GM12878 (cell line): Measurements from ENCODE around the gene TAMALIN. TPM values are rescaled to one million over a fixed set of nuclear protein-coding genes. Genes with fewer than 3 reads are reported as not detected.

Experiments used
- ATAC-seq: fragments of 200-7000 bp; cut with Tn5 transposase; 3 replicates; pipeline ENCODE4 v1.9.1; 2020; ENCODE audit warnings: mild to moderate bottlenecking, moderate library complexity
- BruUV-seq: library from RNA; stranded (reverse); fragments of 400-500 nt; replicated peaks from 2 replicates; lab custom pipeline; 2021; lab: Mats Ljungman, UMichigan
- CTCF ChIA-PET: fragments of 300-600 bp; sonication (Branson Sonifier 250); formaldehyde crosslinking; extraction: SDS; loops from one replicate; lab custom pipeline; 2021; ENCODE audit warnings: inconsistent platforms; lab: Yijun Ruan, JAX
- POLR2A ChIA-PET: fragments of 350-600 bp; formaldehyde crosslinking; extraction: SDS; loops from one replicate; lab custom pipeline; 2021; ENCODE audit warnings: inconsistent platforms; lab: Charles Lee
- RAD21 ChIA-PET: fragments of 300-600 bp; sonication (Branson Sonifier 250); formaldehyde crosslinking; loops from one replicate; lab custom pipeline; 2023; ENCODE audit warnings: antibody characterized with exemption; ENCODE audit not compliant: unreplicated experiment; lab: Charles Lee
- SMC1A ChIA-PET: fragments of 300-600 bp; sonication (Branson Sonifier 250); formaldehyde crosslinking; loops from one replicate; lab custom pipeline; 2023; ENCODE audit not compliant: unreplicated experiment, uncharacterized antibody; lab: Charles Lee
- DNase-seq: peaks from one replicate; pipeline ENCODE4 v3.0.0-alpha.2; 2011; ENCODE audit warnings: low read depth, low spot score
- FAIRE-seq: peaks from 3 replicates; lab custom pipeline; 2011; peaks lifted over from hg19 to GRCh38; lab: Jason Lieb, UNC
- H2AFZ ChIP-seq: 2 replicates; pipeline ENCODE4 v1.6.0; 2011; ENCODE audit warnings: low read depth, low read length, control low read depth; ENCODE audit not compliant: control insufficient read depth
- H3K27ac ChIP-seq: 2 replicates; pipeline ENCODE4 v1.5.1; 2011; ENCODE audit warnings: control low read depth; ENCODE audit not compliant: control insufficient read depth, insufficient read depth
- H3K27me3 ChIP-seq, 2 experiments: replicated peaks in 1 of 2; 2 replicates each; pipeline versions ENCODE4 v1.6.0 to v1.6.1; 2011; ENCODE audit warnings: low read length in 1 of 2; ENCODE audit not compliant: control insufficient read depth in 2 of 2, insufficient read depth in 2 of 2
- H3K36me3 ChIP-seq, 2 experiments: 2 replicates each; pipeline ENCODE4 v1.5.1; 2011; ENCODE audit warnings: low read length in 1 of 2; ENCODE audit not compliant: control insufficient read depth in 2 of 2, insufficient read depth in 2 of 2
- H3K4me1 ChIP-seq: 2 replicates; pipeline ENCODE4 v1.6.1; 2011; ENCODE audit warnings: mild to moderate bottlenecking, low read length, moderate library complexity, mixed read lengths; ENCODE audit not compliant: control insufficient read depth, insufficient read depth
- H3K4me2 ChIP-seq: 2 replicates; pipeline ENCODE4 v1.6.0; 2011; ENCODE audit warnings: control low read depth; ENCODE audit not compliant: control insufficient read depth, insufficient read depth
- H3K4me3 ChIP-seq: fragments of 200-600 bp; sonication (generic); 2 replicates; pipeline ENCODE4 v1.5.1; 2016
- H3K79me2 ChIP-seq: 2 replicates; pipeline ENCODE4 v1.6.0; 2011; ENCODE audit warnings: low read length; ENCODE audit not compliant: control insufficient read depth, insufficient read depth
- H3K9ac ChIP-seq: 2 replicates; pipeline ENCODE4 v1.8.0; 2011; ENCODE audit warnings: low read length, control low read depth, mixed read lengths; ENCODE audit not compliant: control insufficient read depth, insufficient read depth
- H3K9me3 ChIP-seq: replicated peaks from 3 replicates; pipeline ENCODE4 v1.5.1; 2011; ENCODE audit warnings: mild to moderate bottlenecking, low read length; ENCODE audit not compliant: control insufficient read depth, insufficient read depth
- H4K20me1 ChIP-seq: 2 replicates; pipeline ENCODE4 v1.6.0; 2011; ENCODE audit not compliant: control insufficient read depth, insufficient read depth
- ATF3 ChIP-seq: IDR thresholded peaks from 2 replicates; pipeline ENCODE4 v1.6.1; 2011; ENCODE audit warnings: low read depth, mild to moderate bottlenecking, low read length, moderate library complexity, borderline replicate concordance; ENCODE audit errors: extremely low read depth
- BCL11A ChIP-seq: IDR thresholded peaks from 2 replicates; pipeline ENCODE4 v1.6.1; 2011; ENCODE audit warnings: low read depth, low read length
- BHLHE40 ChIP-seq, 2 experiments: fragments of 450-650 bp in 1 of 2; IDR thresholded peaks; 2 replicates each; pipeline ENCODE4 v1.6.1; 2011 to 2017; ENCODE audit warnings: low read depth in 2 of 2, borderline replicate concordance in 1 of 2, improper control_type of control experiment in 1 of 2, low read length in 1 of 2, mild to moderate bottlenecking in 1 of 2
- CBX3 ChIP-seq: fragments of 200-600 bp; sonication (generic); IDR thresholded peaks from 2 replicates; pipeline ENCODE4 v1.6.1; 2016; ENCODE audit warnings: low read depth, borderline replicate concordance
- DPF2 ChIP-seq: fragments of 450-650 bp; IDR thresholded peaks from 2 replicates; pipeline ENCODE4 v1.6.1; 2017; ENCODE audit warnings: mild to moderate bottlenecking
- E2F4 ChIP-seq: IDR thresholded peaks from 2 replicates; pipeline ENCODE4 v1.6.1; 2012; ENCODE audit warnings: low read depth, low read length, improper control_type of control experiment
- IRF4 ChIP-seq: IDR thresholded peaks from 2 replicates; pipeline ENCODE4 v1.6.1; 2011; ENCODE audit warnings: low read depth, low read length
- JUNB ChIP-seq: IDR thresholded peaks from 2 replicates; pipeline ENCODE4 v1.6.1; 2016; ENCODE audit warnings: antibody characterized with exemption, mild to moderate bottlenecking
- NFYA ChIP-seq: IDR thresholded peaks from 2 replicates; pipeline ENCODE4 v1.6.1; 2011; ENCODE audit warnings: low read depth, mild to moderate bottlenecking, low read length, improper control_type of control experiment, borderline replicate concordance
- REST ChIP-seq: IDR thresholded peaks from 2 replicates; pipeline ENCODE4 v1.6.1; 2012; ENCODE audit warnings: mild to moderate bottlenecking, low read depth, low read length
- TARDBP ChIP-seq: IDR thresholded peaks from 2 replicates; pipeline ENCODE4 v1.6.1; 2016; ENCODE audit warnings: borderline replicate concordance
- TCF12 ChIP-seq: IDR thresholded peaks from 2 replicates; pipeline ENCODE4 v1.6.1; 2011; ENCODE audit warnings: low read depth, mild to moderate bottlenecking, low read length
- TCF7 ChIP-seq: IDR thresholded peaks from 2 replicates; pipeline ENCODE4 v1.6.1; 2014; ENCODE audit warnings: antibody characterized with exemption, borderline replicate concordance
- USF2 ChIP-seq: IDR thresholded peaks from 2 replicates; pipeline ENCODE4 v1.6.1; 2011; ENCODE audit warnings: low read depth, low read length, improper control_type of control experiment, borderline replicate concordance
- ZNF207 ChIP-seq: fragments of 450-650 bp; IDR thresholded peaks from 2 replicates; pipeline ENCODE4 v1.6.1; 2014; ENCODE audit warnings: antibody characterized with exemption, mild to moderate bottlenecking, borderline replicate concordance
- ZSCAN29 ChIP-seq: fragments of 450-650 bp; IDR thresholded peaks from 2 replicates; pipeline ENCODE4 v1.6.1; 2017; ENCODE audit warnings: mild to moderate bottlenecking, moderate library complexity
- WGBS: methylation state at CpG from one replicate; pipeline ENCODE4 v1.1.6; 2016; ENCODE audit warnings: low lambda C conversion rate; ENCODE audit not compliant: insufficient replicate concordance, insufficient coverage; ENCODE audit errors: missing lambda C conversion rate; 5-methylcytosine and 5-hydroxymethylcytosine counted together
- in situ Hi-C: fragments of 300-500 bp; cut with MboI; formaldehyde crosslinking; loops from 9 replicates; pipeline ENCODE4 v1.14.3; 2018; ENCODE audit warnings: mixed read lengths
- intact Hi-C: fragments of 100-400 bp; cut with micrococcal nuclease; formaldehyde crosslinking; loops from one replicate; pipeline ENCODE4 v1.14.2; 2022; ENCODE audit not compliant: unreplicated experiment
- polyA plus RNA-seq, 11 experiments: library from polyadenylated mRNA; depleted of rRNA in 4 of 11; unstranded in 6 of 11; stranded (reverse) in 5 of 11; fragments of >200 nt; fragmentation: Nextera tagmentation in 4 of 11; fragmentation: Illumina TruSeq in 1 of 11; extraction: Ambion mirVana in 4 of 11; extraction: Trizol in 1 of 11; gene quantifications; 1 replicate in 1 of 11; 2 replicates in 10 of 11; pipeline versions ENCODE4 v1.2.1 to v1.2.3, GENCODE V29; 2011 to 2016; ENCODE audit warnings: inconsistent platforms in 2 of 11, missing spikeins in 2 of 11, low read depth in 1 of 11
- total RNA-seq, 4 experiments: library from RNA; depleted of rRNA in 3 of 4; stranded (reverse); fragments of >200 nt in 3 of 4; fragmentation: Illumina TruSeq in 1 of 4; extraction: Trizol in 1 of 4; gene quantifications; 2 replicates each; pipeline versions ENCODE4 v1.2.1 to v1.2.3, GENCODE V29; 2013 to 2021

The TAMALIN gene
- total and polyA plus RNA-seq, 10 of the 15 experiments (the other 5 are each of a cell fraction or from before 2014, with no cell fraction given), result 0.09 to 0.58 (median 0.19) TPM; not detected in 4

- no peak for TF ChIP-seq E2F4
- TF ChIP-seq BHLHE40 (IDR thresholded peaks at IDR 0.05; ENCODE audit: borderline replicate concordance in 1 of 2, low read depth in 2 of 2, low read length in 1 of 2), result 0 out of 4 replicates have a peak, but pooled peaks of 1 of the 2 experiments have one; percentile 1
- no peak for TF ChIP-seq JUNB
- TF ChIP-seq ATF3, result no peak
- TF ChIP-seq TCF7, result no peak
- TF ChIP-seq USF2, result no peak
Measured at GRCh38 chr12:52023976-52024688, 17.4 kb downstream of the TAMALIN start (continued).

- WGBS, result 30% methylated on average over 12 of the region's 15 CpGs
- peak; percentile 42 for ATAC-seq
- TF ChIP-seq CBX3 (no peak), TCF12 (no peak), DPF2 (no peak), REST (no peak), ZSCAN29 (no peak), IRF4 (no peak), BCL11A (no peak), TARDBP (no peak), ZNF207 (no peak), NFYA (no peak)
Measured at GRCh38 chr12:52024845-52025230, 18.1 kb downstream of the TAMALIN start.

More at GRCh38 chr12:52024845-52025230, 18.1 kb downstream of the TAMALIN start:
- peaks cover 0 to 9% of the 10 kb centered on the region in 2 experiments; a peak in 2 of 4 replicates for H3K27me3 ChIP-seq
- FAIRE-seq, result no peak
- ChIA-PET CTCF (interaction anchor here (0.6 to 15.6 kb wide), 35 partner anchors 10 to 854 kb away, joined by 3 to 622 read pairs (median 5); partner anchors contain the start of genes ATG101, NR4A1, SMIM41 and TAMALIN), SMC1A (interaction anchor here (0.7 to 13.7 kb wide), 29 partner anchors 8 to 675 kb away, joined by 3 to 322 read pairs (median 5); partner anchors contain the start of genes ATG101 and NR4A1), POLR2A (interaction anchor here (0.6 to 2.9 kb wide), 13 partner anchors 19 to 1770 kb away, joined by 3 to 20 read pairs (median 6); partner anchors contain the start of gene NR4A1), RAD21 (interaction anchor here (0.6 to 9.0 kb wide), 30 partner anchors 11 to 151 kb away, joined by 3 to 151 read pairs (median 10); partner anchors contain the start of genes ATG101, NR4A1 and TAMALIN)
- intact Hi-C loops (loop anchor here (1.0 to 5.0 kb wide), 7 partner anchors 32 to 133 kb away; partner anchors contain the start of gene ATG101), in situ Hi-C loops (loop anchor here (5.0 kb wide), 2 partner anchors 57 to 97 kb away; no protein-coding TSS in a partner anchor)
- no peak for DNase-seq
- no peaks in the 10 kb centered on the region for H3K9me3 ChIP-seq
- H3K4me3 ChIP-seq, result no peak overlapping the region
- H3K4me2 ChIP-seq, result peak overlapping the region; percentile 64
- no TSS peak for BruUV-seq
- no peak overlapping the region for H3K27ac ChIP-seq
- no peaks in the 10 kb centered on the region for H3K36me3 ChIP-seq
- no peak overlapping the region for H3K9ac ChIP-seq
- H4K20me1 ChIP-seq, result no peaks in the 10 kb centered on the region
- peaks cover 21% of the 10 kb centered on the region for H3K4me1 ChIP-seq
- no peaks in the 10 kb centered on the region for H3K79me2 ChIP-seq
- peak overlapping the region; percentile 3 for H2AFZ ChIP-seq
